ENCODE results near the gene VSTM2B.

GRCh38 chr19:29483641-29483920 is 42.2 kb upstream of the VSTM2B start:
- TF ChIP-seq CTCF (IDR thresholded peaks at IDR 0.05; ENCODE audit: low read depth, low read length): no peak
- TF ChIP-seq MAX (IDR thresholded peaks at IDR 0.05; ENCODE audit: low read depth, low read length): no peak
- no peak for TF ChIP-seq MYC (IDR thresholded peaks at IDR 0.05; ENCODE audit: low read depth, low read length)
